ENCODE measurements around the gene CNTN1.

The CNTN1 gene

DNA sequence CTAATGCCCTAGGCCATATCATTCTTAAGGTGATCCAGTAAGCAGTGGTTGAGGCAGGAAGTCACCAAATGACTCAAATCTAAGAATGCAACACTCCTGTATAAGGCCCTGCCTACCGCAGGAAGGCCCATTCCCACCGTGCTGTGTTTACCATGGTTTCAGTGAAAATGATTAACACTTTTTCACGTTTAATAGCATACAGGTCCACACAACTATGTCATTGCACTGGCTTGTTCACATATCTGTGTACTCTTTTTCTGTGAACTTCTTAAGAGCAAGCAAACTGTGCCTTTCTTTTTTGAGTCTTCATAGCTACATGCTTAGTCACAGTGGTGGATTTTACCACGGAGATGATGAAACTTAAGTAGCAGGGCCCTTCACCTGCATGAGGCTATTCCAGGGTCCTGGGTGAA, 214.9 kb downstream of the CNTN1 start:
- no peaks in the 10 kb centered on the region for H3K4me1 Mint-ChIP-seq (ENCODE audit: low read depth)
- no peak overlapping the region for H3K4me3 Mint-ChIP-seq
- H3K27me3 Mint-ChIP-seq: no peaks in the 10 kb centered on the region
- H3K27ac Mint-ChIP-seq: no peak overlapping the region
- H3K9me3 Mint-ChIP-seq: no peaks in the 10 kb centered on the region
- no peak for DNase-seq
- H3K36me3 Mint-ChIP-seq (ENCODE audit: low read depth): no peaks in the 10 kb centered on the region

DNA sequence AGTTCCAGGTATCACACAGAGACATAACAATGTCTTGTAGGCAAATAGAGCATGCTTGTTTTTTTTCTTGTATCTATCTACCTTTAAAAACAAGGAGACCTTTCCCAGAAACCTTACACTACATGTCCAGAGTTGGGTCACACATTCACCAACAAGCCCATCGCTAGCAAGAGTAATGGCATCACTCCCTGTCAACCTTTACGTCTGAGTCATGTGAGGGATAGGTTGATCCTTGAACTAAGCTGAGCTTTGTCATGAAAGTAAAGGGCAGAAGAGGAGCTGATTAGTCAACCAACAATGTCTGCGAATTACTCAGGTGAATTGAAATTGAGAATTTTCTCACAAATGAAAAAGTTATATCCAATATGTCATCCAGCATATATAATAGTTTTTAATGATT, 219.4 kb downstream of the CNTN1 start:
- Mint-ChIP-seq H3K27ac (no peak overlapping the region), H3K36me3 (ENCODE audit: low read depth) (no peaks in the 10 kb centered on the region), H3K27me3 (no peaks in the 10 kb centered on the region), H3K4me3 (no peak overlapping the region), H3K4me1 (ENCODE audit: low read depth) (no peaks in the 10 kb centered on the region), H3K9me3 (no peaks in the 10 kb centered on the region)
- no peak for DNase-seq

DNA sequence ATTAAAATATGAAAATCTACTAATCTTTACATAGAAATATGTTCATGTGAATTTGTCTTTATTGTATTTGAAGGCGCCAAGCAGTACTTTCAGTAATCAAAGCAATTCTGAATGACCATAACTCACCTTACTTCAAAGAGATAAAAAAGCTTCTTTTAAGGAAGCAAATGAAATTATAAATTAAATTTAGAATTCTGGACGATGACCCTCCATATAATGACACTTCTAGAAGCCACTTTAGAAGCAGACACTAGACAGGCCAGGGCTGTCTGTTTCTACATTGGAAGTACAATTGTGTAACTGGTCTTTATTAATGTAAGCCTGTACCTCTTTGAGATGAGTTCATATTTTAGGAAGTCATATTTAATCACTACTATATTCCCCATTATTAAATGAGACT, 222.9 kb downstream of the CNTN1 start:
- no peaks in the 10 kb centered on the region for H3K9me3 Mint-ChIP-seq
- H3K27me3 Mint-ChIP-seq: no peaks in the 10 kb centered on the region
- no peak overlapping the region for H3K4me3 Mint-ChIP-seq
- H3K4me1 Mint-ChIP-seq (ENCODE audit: low read depth): no peaks in the 10 kb centered on the region
- no peaks in the 10 kb centered on the region for H3K36me3 Mint-ChIP-seq (ENCODE audit: low read depth)
- no peak overlapping the region for H3K27ac Mint-ChIP-seq
- DNase-seq: no peak

DNA sequence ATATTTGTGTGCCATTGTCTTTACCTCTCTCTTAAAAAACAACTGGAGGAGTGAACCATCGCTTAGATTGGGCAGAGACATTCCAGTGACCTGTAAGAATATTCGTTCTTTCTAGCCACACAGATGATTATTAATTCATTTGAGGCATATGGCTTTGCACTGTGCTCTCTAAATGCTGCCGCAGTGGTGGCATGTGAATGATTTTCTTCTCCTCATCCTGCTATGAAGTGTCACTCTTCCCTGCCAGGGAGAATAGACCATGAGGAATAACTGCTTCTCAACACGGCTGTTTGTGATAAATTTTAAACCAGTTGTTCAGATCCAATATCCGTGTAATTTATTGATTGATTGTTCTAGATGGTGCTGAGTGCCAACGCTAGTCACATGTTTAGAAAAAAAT, 225.3 kb downstream of the CNTN1 start:
- H3K9me3 Mint-ChIP-seq: no peaks in the 10 kb centered on the region
- no peaks in the 10 kb centered on the region for H3K36me3 Mint-ChIP-seq (ENCODE audit: low read depth)
- DNase-seq: no peak
- H3K27me3 Mint-ChIP-seq: no peaks in the 10 kb centered on the region
- no peak overlapping the region for H3K27ac Mint-ChIP-seq
- no peaks in the 10 kb centered on the region for H3K4me1 Mint-ChIP-seq (ENCODE audit: low read depth)
- no peak overlapping the region for H3K4me3 Mint-ChIP-seq

DNA sequence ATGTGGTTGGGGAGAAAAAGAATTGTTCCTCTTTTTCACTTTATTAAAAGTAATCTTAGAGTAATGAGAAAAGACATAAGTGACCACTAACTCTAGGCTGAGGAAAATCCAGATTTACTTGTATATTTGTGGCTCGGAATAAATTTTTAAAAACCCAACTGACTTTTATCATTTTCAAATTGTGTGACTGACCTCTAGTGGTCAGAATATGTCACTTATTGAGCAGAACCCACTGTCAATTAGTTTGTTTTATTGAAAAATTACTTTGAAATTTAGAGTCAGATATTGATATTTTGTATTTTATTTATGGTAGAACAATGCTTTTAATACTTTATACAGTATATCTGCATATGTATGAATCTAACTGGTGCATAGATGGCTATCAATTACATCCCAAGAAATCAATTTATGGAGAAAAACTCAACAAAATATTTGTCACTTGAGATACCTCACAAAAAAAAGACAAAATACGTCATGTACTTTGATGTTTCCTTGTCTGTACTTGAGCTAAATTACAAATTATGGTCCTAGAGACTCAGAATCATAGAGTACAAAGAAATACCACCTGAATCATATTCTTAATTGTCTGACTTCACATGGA, 229.4 kb downstream of the CNTN1 start:
- Mint-ChIP-seq H3K4me3 (no peak overlapping the region), H3K36me3 (ENCODE audit: low read depth) (no peaks in the 10 kb centered on the region), H3K9me3 (no peaks in the 10 kb centered on the region), H3K27me3 (no peaks in the 10 kb centered on the region), H3K27ac (no peak overlapping the region), H3K4me1 (ENCODE audit: low read depth) (no peaks in the 10 kb centered on the region)
- no peak for DNase-seq

DNA sequence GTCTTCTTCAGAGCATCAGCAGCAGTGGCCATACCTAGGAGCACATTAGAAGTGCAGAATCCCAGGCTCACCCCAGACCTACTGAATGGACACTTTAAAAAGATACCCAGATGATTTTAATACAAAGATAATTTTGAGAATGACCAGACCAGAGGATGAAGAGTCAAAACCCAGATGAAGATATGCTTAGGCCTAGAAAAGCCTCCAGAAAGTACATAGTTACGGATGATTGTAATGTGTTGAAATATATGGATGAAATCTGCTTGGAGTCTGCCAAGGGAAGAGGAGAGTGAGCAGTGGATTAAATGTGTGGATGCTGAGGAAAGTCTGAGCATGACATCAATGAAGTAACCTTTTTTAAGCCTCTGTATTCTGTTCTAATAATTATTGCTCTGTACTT, 245.7 kb downstream of the CNTN1 start:
- Mint-ChIP-seq H3K4me1 (ENCODE audit: low read depth) (no peaks in the 10 kb centered on the region), H3K36me3 (ENCODE audit: low read depth) (no peaks in the 10 kb centered on the region), H3K27me3 (peaks cover 5% of the 10 kb centered on the region), H3K4me3 (no peak overlapping the region), H3K9me3 (no peaks in the 10 kb centered on the region), H3K27ac (no peak overlapping the region)
- no peak for DNase-seq

DNA sequence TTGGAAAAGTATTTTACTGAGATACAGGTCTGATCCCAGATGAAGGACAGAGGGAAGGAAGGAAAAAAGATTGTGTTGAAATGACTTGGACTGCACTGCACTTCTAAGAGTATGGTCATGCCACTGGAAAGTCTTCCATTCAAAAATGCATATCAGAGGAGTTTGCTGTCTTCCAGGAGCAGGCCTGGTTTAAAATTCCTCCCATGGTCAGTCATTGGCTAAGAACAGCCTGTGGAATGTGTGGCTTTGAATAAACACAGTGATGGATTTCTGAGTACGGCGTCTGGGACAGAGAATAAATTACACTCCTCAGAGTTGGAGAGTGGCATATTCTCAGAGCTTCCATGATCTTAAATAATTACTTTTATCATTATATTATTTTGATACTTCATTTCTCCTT, 250.1 kb downstream of the CNTN1 start:
- no peaks in the 10 kb centered on the region for H3K9me3 Mint-ChIP-seq
- H3K27me3 Mint-ChIP-seq: peaks cover 5% of the 10 kb centered on the region
- no peak overlapping the region for H3K27ac Mint-ChIP-seq
- DNase-seq: no peak
- H3K4me1 Mint-ChIP-seq (ENCODE audit: low read depth): no peaks in the 10 kb centered on the region
- no peak overlapping the region for H3K4me3 Mint-ChIP-seq
- H3K36me3 Mint-ChIP-seq (ENCODE audit: low read depth): no peaks in the 10 kb centered on the region

DNA sequence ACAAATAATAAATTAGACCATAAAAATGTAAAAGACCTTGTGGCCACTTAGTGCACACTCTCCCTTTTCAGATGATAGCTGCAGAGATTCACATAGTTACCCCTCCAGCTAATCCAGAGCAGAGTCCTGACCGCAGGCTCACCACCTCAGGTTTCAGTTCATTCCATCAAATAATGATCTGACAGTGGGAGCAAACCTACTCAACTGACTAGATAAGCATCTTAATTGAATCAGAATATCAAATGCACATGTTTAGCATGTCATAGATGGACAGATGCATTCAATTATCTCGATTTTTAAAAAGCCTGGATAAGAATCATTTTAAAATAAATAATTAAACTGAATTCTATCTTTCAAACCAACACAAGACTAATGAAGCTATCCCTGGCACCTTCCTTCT, 253.5 kb downstream of the CNTN1 start:
- Mint-ChIP-seq H3K4me3 (no peak overlapping the region), H3K36me3 (ENCODE audit: low read depth) (no peaks in the 10 kb centered on the region), H3K4me1 (ENCODE audit: low read depth) (no peaks in the 10 kb centered on the region)

DNA sequence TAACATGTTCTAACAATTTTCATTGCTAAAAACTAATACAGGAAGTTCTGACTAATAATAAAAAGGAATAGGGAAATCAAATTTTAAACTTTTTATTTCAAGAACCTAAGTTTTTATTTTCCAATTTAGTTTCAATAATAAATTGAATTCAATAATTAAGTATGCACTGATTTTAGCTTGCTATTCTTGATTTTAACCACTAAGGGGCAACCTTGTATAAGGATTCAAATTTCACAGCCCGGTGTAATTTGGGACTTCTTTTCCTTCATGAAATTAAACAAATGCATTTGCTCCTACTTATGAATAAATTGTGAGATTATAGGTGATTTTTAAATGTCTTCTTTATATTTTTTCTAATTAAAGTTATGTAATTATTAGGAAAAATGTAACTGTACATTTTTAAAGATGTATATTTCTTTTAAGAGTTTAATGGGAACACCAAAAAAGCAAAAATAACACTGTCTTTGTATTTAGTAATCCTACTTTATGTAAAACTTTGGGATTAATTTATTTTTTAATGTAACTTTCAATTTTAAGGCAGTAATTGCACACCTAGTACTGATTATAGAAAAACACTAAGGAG, 254.5 kb downstream of the CNTN1 start:
- Mint-ChIP-seq H3K9me3 (no peaks in the 10 kb centered on the region), H3K27ac (no peak overlapping the region), H3K36me3 (ENCODE audit: low read depth) (no peaks in the 10 kb centered on the region), H3K4me1 (ENCODE audit: low read depth) (no peaks in the 10 kb centered on the region), H3K4me3 (no peak overlapping the region), H3K27me3 (peaks cover 6% of the 10 kb centered on the region)
- DNase-seq: no peak

More for the DNA sequence above, 253.5 kb downstream of the CNTN1 start:
- Mint-ChIP-seq H3K27ac (no peak overlapping the region), H3K9me3 (no peaks in the 10 kb centered on the region), H3K27me3 (peaks cover 7% of the 10 kb centered on the region)
- no peak for DNase-seq

DNA sequence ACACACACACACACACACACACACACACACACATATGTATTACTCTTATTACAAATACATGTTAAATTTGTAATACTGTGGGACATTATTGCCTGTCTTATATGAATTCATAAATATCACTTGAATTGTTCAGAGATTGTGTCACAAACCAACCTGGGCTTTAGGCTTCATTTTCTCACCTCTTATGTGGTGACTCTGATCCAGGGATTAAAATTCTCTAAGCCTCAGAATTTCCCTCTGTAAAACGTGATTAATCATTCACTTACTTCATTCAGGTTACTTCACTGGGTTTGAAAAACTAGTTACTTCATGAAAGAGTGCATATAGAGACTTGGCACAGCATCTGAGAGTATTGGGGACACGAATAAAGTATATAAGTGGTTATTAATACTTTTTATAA, 255.6 kb downstream of the CNTN1 start:
- no peaks in the 10 kb centered on the region for H3K9me3 Mint-ChIP-seq
- no peaks in the 10 kb centered on the region for H3K36me3 Mint-ChIP-seq (ENCODE audit: low read depth)
- no peak overlapping the region for H3K27ac Mint-ChIP-seq
- DNase-seq: no peak
- H3K4me3 Mint-ChIP-seq: no peak overlapping the region
- H3K4me1 Mint-ChIP-seq (ENCODE audit: low read depth): no peaks in the 10 kb centered on the region
- peaks cover 3% of the 10 kb centered on the region for H3K27me3 Mint-ChIP-seq

DNA sequence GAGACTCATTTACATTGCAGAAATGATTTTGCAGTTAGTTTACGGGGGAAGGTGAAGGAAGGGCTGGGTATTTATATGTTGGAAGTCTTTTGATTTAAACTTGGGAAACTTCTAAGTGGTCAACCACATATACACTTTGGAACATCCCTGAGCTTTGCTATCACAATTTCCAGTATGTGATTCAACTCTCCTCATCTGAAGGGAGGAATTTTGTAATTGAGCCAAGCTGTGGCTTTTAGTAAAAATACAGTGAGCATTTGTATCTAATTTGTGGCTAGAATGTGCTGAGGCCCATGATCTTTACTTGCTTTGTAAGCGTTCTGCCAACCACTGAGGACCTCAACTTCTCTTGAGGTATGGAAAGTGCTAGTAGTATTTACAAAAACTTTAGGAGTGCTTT, 260.8 kb downstream of the CNTN1 start:
- Mint-ChIP-seq H3K27ac (no peak overlapping the region), H3K27me3 (peaks cover 3% of the 10 kb centered on the region), H3K4me3 (no peak overlapping the region), H3K4me1 (ENCODE audit: low read depth) (no peaks in the 10 kb centered on the region), H3K9me3 (no peaks in the 10 kb centered on the region), H3K36me3 (ENCODE audit: low read depth) (no peaks in the 10 kb centered on the region)
- DNase-seq: no peak

DNA sequence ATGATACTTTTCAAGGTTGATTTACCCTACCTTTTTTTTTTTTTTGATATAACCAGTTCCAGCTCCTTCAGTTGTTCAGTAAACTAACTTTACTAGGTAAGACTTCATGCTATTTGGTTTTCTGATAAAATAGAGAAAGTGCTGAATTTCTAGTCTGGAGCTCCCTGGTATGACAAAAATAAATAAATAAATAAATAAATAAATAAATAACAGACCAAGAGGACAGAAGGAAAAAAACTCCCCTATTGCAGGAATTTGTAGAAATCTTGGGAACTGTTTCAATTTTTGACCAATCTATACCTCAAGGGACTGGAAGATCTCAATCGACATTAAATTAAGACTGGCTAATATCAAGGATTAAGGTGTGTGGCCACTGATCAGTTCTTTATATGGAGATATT, 265.2 kb downstream of the CNTN1 start:
- DNase-seq: no peak
- no peaks in the 10 kb centered on the region for H3K4me1 Mint-ChIP-seq (ENCODE audit: low read depth)
- H3K36me3 Mint-ChIP-seq (ENCODE audit: low read depth): no peaks in the 10 kb centered on the region
- H3K27me3 Mint-ChIP-seq: no peaks in the 10 kb centered on the region
- H3K4me3 Mint-ChIP-seq: no peak overlapping the region
- no peaks in the 10 kb centered on the region for H3K9me3 Mint-ChIP-seq
- no peak overlapping the region for H3K27ac Mint-ChIP-seq

DNA sequence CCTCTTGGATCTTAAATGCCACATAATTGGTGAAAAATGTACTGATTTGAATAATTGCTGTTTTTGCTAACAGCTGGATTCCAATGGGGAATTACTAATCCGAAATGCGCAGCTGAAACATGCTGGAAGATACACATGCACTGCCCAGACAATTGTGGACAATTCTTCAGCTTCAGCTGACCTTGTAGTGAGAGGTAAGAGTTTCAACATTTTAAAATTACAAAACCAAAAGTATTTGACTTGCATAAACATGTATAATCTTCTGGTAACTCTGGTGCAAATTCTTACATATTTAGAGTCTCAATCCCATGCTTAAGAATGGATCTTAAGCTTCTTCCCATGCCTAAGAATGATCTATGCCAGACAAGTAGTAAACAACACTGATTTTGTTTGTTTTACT, 266.8 kb downstream of the CNTN1 start:
- H3K4me3 Mint-ChIP-seq: no peak overlapping the region
- H3K27me3 Mint-ChIP-seq: no peaks in the 10 kb centered on the region
- H3K36me3 Mint-ChIP-seq (ENCODE audit: low read depth): no peaks in the 10 kb centered on the region
- no peak overlapping the region for H3K27ac Mint-ChIP-seq
- no peaks in the 10 kb centered on the region for H3K4me1 Mint-ChIP-seq (ENCODE audit: low read depth)
- H3K9me3 Mint-ChIP-seq: no peaks in the 10 kb centered on the region
- DNase-seq: no peak

DNA sequence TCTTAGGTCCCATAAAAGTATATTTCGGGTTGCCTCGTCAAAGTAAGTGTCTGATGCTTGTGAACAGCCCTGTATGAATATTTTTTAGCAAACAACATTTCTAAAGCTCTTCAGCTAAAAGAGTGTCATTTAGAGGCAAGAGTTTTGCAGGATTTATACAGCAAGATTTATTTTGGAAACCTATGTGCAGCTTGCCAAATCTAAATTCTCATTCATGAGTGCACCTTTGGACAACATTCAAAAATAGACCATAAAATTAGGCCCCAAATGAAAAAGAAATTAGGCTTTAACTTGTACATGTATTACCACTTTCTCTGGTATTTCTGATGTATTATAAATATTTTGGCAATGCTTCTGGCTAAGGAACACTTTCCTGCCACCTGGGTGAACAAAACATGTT, 271.5 kb downstream of the CNTN1 start:
- Mint-ChIP-seq H3K4me1 (ENCODE audit: low read depth) (no peaks in the 10 kb centered on the region), H3K9me3 (no peaks in the 10 kb centered on the region), H3K27me3 (no peaks in the 10 kb centered on the region), H3K4me3 (no peak overlapping the region), H3K27ac (no peak overlapping the region), H3K36me3 (ENCODE audit: low read depth) (no peaks in the 10 kb centered on the region)
- DNase-seq: no peak

DNA sequence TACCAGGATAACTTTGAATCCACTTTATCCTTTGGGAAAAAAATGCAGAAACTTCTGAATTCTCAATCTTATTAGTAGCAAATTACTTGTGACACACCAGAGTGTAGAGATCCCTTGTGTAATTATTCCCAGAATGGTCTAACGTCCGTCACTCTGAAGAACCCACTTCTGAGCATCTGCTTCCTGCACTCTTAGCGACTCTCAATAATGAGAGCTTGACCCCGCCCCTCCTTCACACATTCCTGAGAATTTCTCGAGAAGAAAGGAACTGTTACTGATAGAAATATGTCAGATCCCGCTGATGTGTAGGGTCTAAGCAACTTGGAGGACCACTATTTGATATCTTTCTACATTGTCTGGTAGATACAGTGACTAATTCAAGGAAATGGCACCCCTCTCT, 277.6 kb downstream of the CNTN1 start:
- no peak for DNase-seq
- no peaks in the 10 kb centered on the region for H3K4me1 Mint-ChIP-seq (ENCODE audit: low read depth)
- no peak overlapping the region for H3K4me3 Mint-ChIP-seq
- no peaks in the 10 kb centered on the region for H3K36me3 Mint-ChIP-seq (ENCODE audit: low read depth)
- no peak overlapping the region for H3K27ac Mint-ChIP-seq
- no peaks in the 10 kb centered on the region for H3K9me3 Mint-ChIP-seq
- peaks cover 3% of the 10 kb centered on the region for H3K27me3 Mint-ChIP-seq
